HFF-Myc (cell line): Measurements from ENCODE around the gene TMEM51.
A peak's percentile ranks its signal among the peaks of the same experiment; 100 is the strongest.

Experiments
- DNase-seq: peaks from one replicate; pipeline ENCODE4 v3.0.0-alpha.2; 2011; ENCODE audit warnings: low read depth; ENCODE audit errors: extremely low read depth
- H3K4me3 ChIP-seq: replicated peaks from 2 replicates; pipeline ENCODE4 v1.5.1; 2011; ENCODE audit warnings: low read depth, mild to moderate bottlenecking, control low read depth, low read length
- TF ChIP-seq, protein P1 (sequence below): IDR thresholded peaks from 2 replicates; pipeline ENCODE4 v1.5.1; 2012; ENCODE audit warnings: mild to moderate bottlenecking, low read depth, low read length, control low read depth; ENCODE audit errors: missing control alignments

TMEM51 gene

DNA sequence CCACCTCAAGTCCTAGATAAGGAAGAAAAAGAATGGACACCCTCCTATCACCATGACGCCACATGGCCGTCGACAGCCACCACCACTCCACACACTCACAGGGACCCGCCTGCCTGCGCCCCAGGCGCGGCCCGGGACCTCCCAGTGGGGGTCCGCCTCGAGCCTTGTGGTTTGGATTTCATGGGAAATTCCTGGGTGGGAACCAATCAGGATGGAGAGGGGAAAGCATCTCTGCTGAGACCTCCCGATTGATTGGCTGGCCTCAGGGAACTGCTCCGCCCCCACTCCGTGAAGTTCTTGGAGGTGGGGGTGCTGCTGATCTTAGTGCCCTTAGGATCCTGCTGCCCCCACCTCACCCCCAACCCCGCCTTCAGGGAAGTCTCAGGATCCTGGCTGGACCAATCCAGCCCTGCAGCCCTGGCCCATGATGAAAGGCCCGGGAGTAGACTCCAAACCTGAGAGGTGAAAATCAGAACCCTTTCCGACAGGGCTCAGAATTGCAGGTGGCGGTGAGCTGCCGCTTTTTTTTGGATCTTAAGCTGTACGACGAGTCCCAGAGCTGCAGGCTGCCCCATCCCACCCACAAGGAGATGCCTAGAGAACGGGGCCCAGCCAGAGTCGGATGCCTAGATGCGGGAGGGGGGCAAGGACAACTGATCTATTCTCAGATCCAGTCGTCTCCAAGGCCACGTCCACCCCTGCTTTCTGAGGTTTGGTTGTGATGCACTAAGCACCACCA lies 29.0 kb upstream of the TMEM51 start:
- TF ChIP-seq, protein P1, sequence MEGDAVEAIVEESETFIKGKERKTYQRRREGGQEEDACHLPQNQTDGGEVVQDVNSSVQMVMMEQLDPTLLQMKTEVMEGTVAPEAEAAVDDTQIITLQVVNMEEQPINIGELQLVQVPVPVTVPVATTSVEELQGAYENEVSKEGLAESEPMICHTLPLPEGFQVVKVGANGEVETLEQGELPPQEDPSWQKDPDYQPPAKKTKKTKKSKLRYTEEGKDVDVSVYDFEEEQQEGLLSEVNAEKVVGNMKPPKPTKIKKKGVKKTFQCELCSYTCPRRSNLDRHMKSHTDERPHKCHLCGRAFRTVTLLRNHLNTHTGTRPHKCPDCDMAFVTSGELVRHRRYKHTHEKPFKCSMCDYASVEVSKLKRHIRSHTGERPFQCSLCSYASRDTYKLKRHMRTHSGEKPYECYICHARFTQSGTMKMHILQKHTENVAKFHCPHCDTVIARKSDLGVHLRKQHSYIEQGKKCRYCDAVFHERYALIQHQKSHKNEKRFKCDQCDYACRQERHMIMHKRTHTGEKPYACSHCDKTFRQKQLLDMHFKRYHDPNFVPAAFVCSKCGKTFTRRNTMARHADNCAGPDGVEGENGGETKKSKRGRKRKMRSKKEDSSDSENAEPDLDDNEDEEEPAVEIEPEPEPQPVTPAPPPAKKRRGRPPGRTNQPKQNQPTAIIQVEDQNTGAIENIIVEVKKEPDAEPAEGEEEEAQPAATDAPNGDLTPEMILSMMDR, result no peak
- DNase-seq, result no peak
- H3K4me3 ChIP-seq, result no peak overlapping the region

DNA sequence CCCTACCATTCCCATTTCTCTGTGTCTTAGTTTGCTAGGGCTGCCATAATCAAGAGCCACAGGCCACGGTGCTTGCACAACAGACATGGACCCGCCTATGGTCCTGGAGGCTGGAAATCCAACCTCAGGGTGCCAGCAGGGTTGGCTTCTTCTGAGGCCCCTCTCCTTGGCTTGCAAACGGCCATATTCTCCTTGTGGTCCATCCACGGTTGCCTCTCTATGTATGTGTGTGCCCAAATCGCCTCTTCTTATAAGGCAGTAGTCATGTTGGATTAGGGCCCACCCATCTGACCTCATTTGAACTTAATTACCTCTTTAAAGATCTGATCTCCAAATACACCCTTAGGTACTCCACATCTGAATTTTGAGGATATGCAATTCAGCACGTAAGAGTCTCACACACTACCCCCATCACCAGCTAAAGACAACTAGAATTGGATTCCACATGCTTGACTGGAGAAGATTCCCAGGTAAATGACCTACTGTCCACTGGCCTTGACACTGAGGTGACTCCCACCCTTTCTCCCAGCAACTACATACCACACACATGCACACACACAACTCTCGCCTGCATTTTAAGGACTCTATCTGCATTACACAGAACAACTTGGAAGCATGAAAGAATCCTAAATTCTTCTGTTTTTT lies 28.3 kb upstream of the TMEM51 start:
- no peak overlapping the region for H3K4me3 ChIP-seq
- no peak for DNase-seq
- TF ChIP-seq, protein P1, result no peak

DNA sequence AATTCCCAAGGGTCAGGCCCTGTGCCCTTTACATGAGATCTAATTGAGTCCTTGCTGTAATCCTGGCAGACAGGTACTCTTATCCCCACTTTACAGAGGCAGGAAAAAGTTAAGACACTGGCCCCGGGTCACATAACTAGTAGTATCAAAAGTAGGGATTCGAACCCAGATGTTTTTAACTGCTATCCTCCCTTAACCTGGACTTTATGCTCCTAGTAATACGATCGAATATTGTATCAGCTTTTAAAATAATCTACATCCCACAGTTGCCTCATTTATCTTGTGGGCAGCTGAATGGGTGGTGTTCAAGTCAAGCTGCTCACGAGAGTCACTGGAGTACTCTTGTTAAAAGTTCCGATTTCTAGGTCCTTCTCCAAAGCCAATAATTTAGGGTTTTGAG lies 25.5 kb upstream of the TMEM51 start:
- no peak for DNase-seq
- TF ChIP-seq, protein P1, result no peak
- no peak overlapping the region for H3K4me3 ChIP-seq

DNA sequence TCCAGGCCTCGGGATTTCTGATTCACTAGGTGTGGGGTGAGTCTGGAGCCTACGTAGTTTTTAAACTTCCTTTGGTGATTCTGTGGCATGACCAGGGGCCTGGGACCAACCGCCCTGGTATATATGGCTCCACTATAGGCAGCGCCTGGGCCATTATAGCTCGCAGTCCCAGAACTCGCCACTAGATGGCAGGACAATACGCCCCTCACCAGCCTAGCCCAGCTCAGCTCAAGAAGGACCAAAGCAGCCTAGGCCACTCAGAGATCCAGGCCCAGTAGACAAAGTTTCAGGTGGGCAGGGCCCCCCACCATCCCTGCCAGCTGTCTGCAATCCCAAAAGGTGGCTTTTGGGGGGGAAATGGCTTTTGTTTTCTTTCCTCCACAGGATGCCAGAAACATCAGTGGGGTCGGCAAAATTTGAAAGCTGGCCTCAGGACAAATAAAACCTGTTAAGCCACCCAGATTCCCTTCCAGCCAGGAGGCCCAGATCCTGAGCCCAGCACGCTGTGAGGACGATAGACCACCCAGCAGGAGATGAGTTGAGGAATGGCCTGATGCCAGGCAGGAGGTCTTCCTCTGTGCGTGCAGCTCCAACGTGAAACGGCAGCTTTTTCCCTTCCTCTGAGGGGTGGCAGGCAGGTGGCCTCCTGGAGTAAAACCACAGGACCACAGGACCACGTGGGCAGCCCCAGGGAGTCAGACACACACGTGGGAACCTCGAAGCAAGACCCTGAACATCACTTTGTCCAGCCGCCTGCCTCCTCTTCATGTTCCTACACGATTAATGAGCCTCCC lies 24.8 kb upstream of the TMEM51 start:
- TF ChIP-seq, protein P1, result peak; percentile 90

DNA sequence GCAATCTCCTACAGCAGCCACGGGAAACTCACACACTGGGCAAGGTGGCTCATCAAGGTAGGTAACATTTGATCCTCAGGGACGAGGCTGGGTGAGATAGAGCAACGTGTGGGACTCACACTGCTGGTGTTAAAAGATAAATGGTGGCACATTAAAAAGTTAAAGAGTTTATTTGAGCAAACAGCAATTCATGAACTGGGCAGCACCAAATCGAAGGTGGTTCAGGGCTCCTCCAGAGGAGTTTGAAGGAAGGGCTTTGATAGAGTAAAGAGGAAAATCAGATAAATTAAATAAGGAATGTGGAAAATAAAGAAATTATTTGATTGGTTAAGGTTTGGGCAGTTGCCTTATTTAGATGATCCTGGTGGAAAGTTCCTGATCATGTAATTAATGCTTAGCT lies 23.6 kb upstream of the TMEM51 start:
- H3K4me3 ChIP-seq, result no peak overlapping the region
- TF ChIP-seq, protein P1, result no peak
- no peak for DNase-seq

More for the DNA sequence above, 24.8 kb upstream of the TMEM51 start:
- H3K4me3 ChIP-seq, result no peak overlapping the region
- DNase-seq, result peak; percentile 44

DNA sequence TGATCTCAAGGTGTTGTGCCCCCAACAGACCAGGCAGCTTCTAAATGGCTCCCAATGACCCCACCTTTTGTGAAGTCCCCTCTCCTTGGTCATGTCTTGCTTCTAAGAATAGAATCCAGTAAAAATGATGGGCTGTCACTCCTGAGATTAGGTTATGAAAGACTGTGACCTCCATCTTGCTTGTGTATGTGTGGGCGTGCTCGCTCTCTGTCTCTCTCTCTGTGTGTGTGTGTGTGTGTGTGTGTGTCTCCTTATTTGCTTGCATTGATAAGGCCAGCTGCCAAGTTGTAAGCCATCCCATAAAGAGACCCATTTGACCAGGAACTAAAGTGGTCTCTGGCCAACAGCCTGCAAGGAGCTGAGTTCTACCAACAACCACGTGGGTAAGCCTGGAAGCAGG lies 22.9 kb upstream of the TMEM51 start:
- no peak overlapping the region for H3K4me3 ChIP-seq
- no peak for DNase-seq
- TF ChIP-seq, protein P1, result no peak
